Measurements from ENCODE around the gene PAPOLG.

Gene PAPOLG
- 63.7 to 91.1 (median 73.2) reads per million in 4 experiments for total RNA-seq

GRCh38 chr2:60756097-60757087, at the start of gene PAPOLG:
TSS of gene PAPOLG (plus strand) at chr2:60756268. CDS start at chr2:60756479, 211 bp downstream.
- DNase-seq, result peak; percentile 94

- no peak for DNase-seq
Measured at GRCh38 chr2:60707750-60708371, 48.2 kb upstream of the PAPOLG start.

- no peak for DNase-seq
Measured at GRCh38 chr2:60708630-60709320, 47.3 kb upstream of the PAPOLG start.

GRCh38 chr2:60710707-60711106, 45.4 kb upstream of the PAPOLG start:
- no peak for DNase-seq

- no peak for DNase-seq
Measured at GRCh38 chr2:60715561-60715960, 40.5 kb upstream of the PAPOLG start.

GRCh38 chr2:60717691-60718090, 38.4 kb upstream of the PAPOLG start:
- no peak for DNase-seq

- no peak for DNase-seq
Measured at GRCh38 chr2:60719331-60719730, 36.7 kb upstream of the PAPOLG start.

GRCh38 chr2:60725466-60725865, 30.6 kb upstream of the PAPOLG start:
- no peak for DNase-seq

GRCh38 chr2:60728855-60729254, 27.2 kb upstream of the PAPOLG start:
- no peak for DNase-seq

GRCh38 chr2:60735496-60736250, 20.4 kb upstream of the PAPOLG start:
- peak; percentile 4 for DNase-seq

- no peak for DNase-seq
Measured at GRCh38 chr2:60738679-60739078, 17.4 kb upstream of the PAPOLG start.

- no peak for DNase-seq
Measured at GRCh38 chr2:60739156-60739555, 16.9 kb upstream of the PAPOLG start.

GRCh38 chr2:60741576-60741975, 14.5 kb upstream of the PAPOLG start:
- DNase-seq, result no peak

GRCh38 chr2:60742419-60742818, 13.6 kb upstream of the PAPOLG start:
- DNase-seq, result no peak

GRCh38 chr2:60745330-60745729, 10.7 kb upstream of the PAPOLG start:
- no peak for DNase-seq

- DNase-seq, result no peak
Measured at GRCh38 chr2:60745761-60746160, 10.3 kb upstream of the PAPOLG start.

- no peak for DNase-seq
Measured at GRCh38 chr2:60746318-60746717, 9.8 kb upstream of the PAPOLG start.

GRCh38 chr2:60759654-60760053, 3.6 kb downstream of the PAPOLG start:
- no peak for DNase-seq

GRCh38 chr2:60764736-60765534, 8.9 kb downstream of the PAPOLG start:
- no peak for DNase-seq

GRCh38 chr2:60766283-60766682, 10.2 kb downstream of the PAPOLG start:
- no peak for DNase-seq

GRCh38 chr2:60771508-60771907, 15.4 kb downstream of the PAPOLG start:
- DNase-seq, result no peak

Data from effector CD8-positive, alpha-beta T cell (primary cell).